Adrenal gland (tissue), 12 donors: ENCODE results near the gene MAD1L1. TPM values are rescaled to one million over a fixed set of nuclear protein-coding genes. Genes with fewer than 3 reads are reported as not detected.
A peak's percentile ranks its signal among the peaks of the same experiment; 100 is the strongest.

Experiments used
- DNase-seq, 7 donors: peaks; one replicate each; pipeline ENCODE4 v3.0.0-alpha.2; 2019 to 2020
- H3K27ac ChIP-seq, 5 donors: fragments of 200-600 bp; sonication (generic) in 4 of 5; 1 replicate in 3 of 5; 2 replicates in 2 of 5; pipeline versions ENCODE4 v1.5.1 to v1.8.0; 2016 to 2020; ENCODE audit warnings: mild to moderate bottlenecking in 1 of 5
- H3K27me3 ChIP-seq: fragments of 200-600 bp; 2 replicates; pipeline ENCODE4 v1.8.0; 2021
- H3K36me3 ChIP-seq, 2 donors: fragments of 200-600 bp; replicated peaks in 1 of 2; 1 replicate in 1 of 2; 2 replicates in 1 of 2; pipeline versions ENCODE4 v1.5.1 to v1.8.0; 2018 to 2022
- H3K4me1 ChIP-seq, 2 donors: fragments of 200-600 bp; replicated peaks in 1 of 2; 1 replicate in 1 of 2; 2 replicates in 1 of 2; pipeline versions ENCODE4 v1.5.1 to v1.8.0; 2018 to 2021
- H3K4me3 ChIP-seq, 4 donors: fragments of 200-600 bp; sonication (generic) in 3 of 4; one replicate each; pipeline ENCODE4 v1.5.1; 2016 to 2018
- H3K9me3 ChIP-seq, 3 donors: fragments of 200-600 bp; sonication (generic) in 1 of 3; replicated peaks in 1 of 3; 1 replicate in 2 of 3; 2 replicates in 1 of 3; pipeline versions ENCODE4 v1.5.1 to v1.8.0; 2016 to 2021
- POLR2A ChIP-seq, 2 donors: fragments of 450-650 bp; IDR thresholded peaks; one replicate each; pipeline ENCODE4 v1.6.1; 2017; ENCODE audit warnings: antibody characterized with exemption in 2 of 2, mild to moderate bottlenecking in 2 of 2, moderate library complexity in 1 of 2
- WGBS, 4 donors: extraction: QIAGEN DNeasy Blood & Tissue Kit in 2 of 4; methylation state at CpG; one replicate each; pipeline versions ENCODE4 v1.1.5 to v1.1.7; 2013 to 2017; 5-methylcytosine and 5-hydroxymethylcytosine counted together
- intact Hi-C, 2 donors: fragments of 100-400 bp; cut with DNase I; formaldehyde crosslinking; loops; one replicate each; pipeline versions ENCODE4 v1.14.1 to v1.15.0; 2022 to 2023
- polyA plus RNA-seq, 3 donors: library from polyadenylated mRNA; stranded (reverse); fragments of 200-250 nt in 2 of 3; fragments of 350-450 nt in 1 of 3; fragmentation: Illumina TruSeq in 1 of 3; extraction: RNeasy Lipid Tissue Mini Kit (QIAGEN cat#74804) in 1 of 3; gene quantifications; one replicate each; pipeline ENCODE4 v1.2.3, GENCODE V29; 2013 to 2014
- total RNA-seq, 9 donors: library from RNA; depleted of rRNA in 4 of 9; stranded (reverse); fragments of >200 nt in 4 of 9; fragments of 120-200 nt in 1 of 9; fragmentation: NEBNext Ultra II Directional in 1 of 9; extraction: Animal tissue kit (Norgen Biotek cat#: 25700) in 1 of 9; gene quantifications; one replicate each; pipeline versions ENCODE4 v1.1.0 to v1.2.4, GENCODE V29; 2013 to 2023
- TF ChIP-seq, protein P1 (sequence below), 6 experiments: fragments of 450-650 bp in 4 of 6; fragments of 200-600 bp in 2 of 6; sonication (generic) in 1 of 6; IDR thresholded peaks; 1 replicate in 5 of 6; 2 replicates in 1 of 6; pipeline versions ENCODE4 v1.5.1 to v1.8.0; 2016 to 2021; ENCODE audit warnings: antibody characterized with exemption in 6 of 6, mild to moderate bottlenecking in 2 of 6, moderate library complexity in 1 of 6
- donor health status: healthy with polysubstance abuse.
- donor health status: Bipolar disorder and iron deficiency.
- donor health status: DM: yes; HTN: yes; CAD: no.
- donor health status: DM: no; HTN: no; CAD: no.
- donor health status: DM: no; HTN: no; CAD: no.
- donor health status: DM: yes; HTN: yes; CAD: no.

MAD1L1 gene
- total and polyA plus RNA-seq, 12 donors, result 6.7 to 87.7 (median 28.9) TPM

DNA sequence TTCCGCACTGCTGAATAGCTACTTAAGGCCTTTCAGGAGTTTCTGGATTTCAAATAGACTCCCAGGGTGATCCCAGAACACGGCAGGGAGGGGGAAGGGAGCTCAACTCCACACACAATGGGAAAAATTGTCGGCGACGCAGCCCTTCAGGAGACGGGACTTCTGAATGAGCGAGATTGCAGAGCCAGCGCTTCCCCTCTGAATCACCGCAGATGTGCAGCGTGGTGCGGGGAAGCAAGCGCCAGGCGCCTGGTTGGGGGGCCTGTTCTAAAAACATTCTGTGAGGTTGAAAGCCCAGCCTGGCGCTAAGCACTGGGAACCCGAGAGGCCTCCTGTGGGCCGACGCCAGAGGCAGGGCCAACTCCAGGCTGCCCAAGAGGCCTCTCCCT lies 163.3 kb downstream of the MAD1L1 start:
- intact Hi-C loops, result no loop called here
- H3K4me3 ChIP-seq, result no peak overlapping the region
- no peaks in the 10 kb centered on the region for H3K9me3 ChIP-seq
- TF ChIP-seq, protein P1, sequence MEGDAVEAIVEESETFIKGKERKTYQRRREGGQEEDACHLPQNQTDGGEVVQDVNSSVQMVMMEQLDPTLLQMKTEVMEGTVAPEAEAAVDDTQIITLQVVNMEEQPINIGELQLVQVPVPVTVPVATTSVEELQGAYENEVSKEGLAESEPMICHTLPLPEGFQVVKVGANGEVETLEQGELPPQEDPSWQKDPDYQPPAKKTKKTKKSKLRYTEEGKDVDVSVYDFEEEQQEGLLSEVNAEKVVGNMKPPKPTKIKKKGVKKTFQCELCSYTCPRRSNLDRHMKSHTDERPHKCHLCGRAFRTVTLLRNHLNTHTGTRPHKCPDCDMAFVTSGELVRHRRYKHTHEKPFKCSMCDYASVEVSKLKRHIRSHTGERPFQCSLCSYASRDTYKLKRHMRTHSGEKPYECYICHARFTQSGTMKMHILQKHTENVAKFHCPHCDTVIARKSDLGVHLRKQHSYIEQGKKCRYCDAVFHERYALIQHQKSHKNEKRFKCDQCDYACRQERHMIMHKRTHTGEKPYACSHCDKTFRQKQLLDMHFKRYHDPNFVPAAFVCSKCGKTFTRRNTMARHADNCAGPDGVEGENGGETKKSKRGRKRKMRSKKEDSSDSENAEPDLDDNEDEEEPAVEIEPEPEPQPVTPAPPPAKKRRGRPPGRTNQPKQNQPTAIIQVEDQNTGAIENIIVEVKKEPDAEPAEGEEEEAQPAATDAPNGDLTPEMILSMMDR (IDR thresholded peaks at IDR 0.05), result no peak
- TF ChIP-seq POLR2A (IDR thresholded peaks at IDR 0.05), result no peak
- H3K4me1 ChIP-seq, result no peaks in the 10 kb centered on the region
- no peaks in the 10 kb centered on the region for H3K27me3 ChIP-seq
- H3K36me3 ChIP-seq, result no peaks in the 10 kb centered on the region
- no peak for DNase-seq
- WGBS, 4 donors, result 90 to 93% (median 91%) methylated on average over 17 of the region's 17 CpGs
- H3K27ac ChIP-seq, result no peak overlapping the region

DNA sequence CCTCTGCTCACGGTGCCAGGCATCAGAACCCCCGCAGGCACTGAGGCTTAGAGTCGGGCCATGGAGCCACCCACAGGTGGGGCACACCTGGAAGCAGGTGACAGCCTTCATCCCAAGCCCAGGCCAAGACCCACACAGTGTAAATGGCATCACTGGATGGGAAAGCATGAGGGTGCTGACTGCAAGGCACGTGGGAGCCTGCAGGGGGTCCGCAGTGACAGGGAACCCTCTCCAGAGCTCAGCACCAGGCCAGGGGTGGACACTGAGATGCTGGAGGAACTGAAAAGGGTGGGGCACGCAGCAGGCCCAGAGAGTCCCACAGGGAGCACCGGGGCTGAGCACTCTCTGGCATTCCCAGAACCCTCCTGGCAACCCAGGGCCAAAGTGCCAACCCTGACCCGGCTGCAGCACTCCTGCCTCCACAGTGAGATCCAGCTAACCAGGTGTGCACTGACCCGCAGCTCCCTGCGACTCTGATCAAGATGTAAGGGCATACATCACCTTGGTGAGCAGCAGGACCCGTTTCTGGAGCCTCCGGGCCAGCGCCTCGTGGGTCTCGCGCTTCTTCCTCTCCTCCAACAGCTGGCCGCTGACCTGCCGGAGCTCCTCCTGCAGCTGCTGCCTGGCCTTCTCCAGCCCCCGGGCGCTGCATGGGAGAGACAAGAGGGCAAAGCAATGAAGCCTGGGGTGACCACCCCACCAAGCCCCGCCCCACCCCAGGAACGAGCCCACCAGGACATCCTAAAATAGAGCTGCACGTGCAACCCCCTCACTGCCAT lies 163.9 kb downstream of the MAD1L1 start:
- H3K4me1 ChIP-seq, result no peaks in the 10 kb centered on the region
- H3K4me3 ChIP-seq, result no peak overlapping the region
- no peak for DNase-seq
- TF ChIP-seq, protein P1 (IDR thresholded peaks at IDR 0.05), result no peak
- TF ChIP-seq POLR2A (IDR thresholded peaks at IDR 0.05), result no peak
- no peaks in the 10 kb centered on the region for H3K36me3 ChIP-seq
- WGBS, 4 donors, result 86 to 90% (median 87%) methylated on average over 10 to 23 of the region's 23 CpGs
- no peaks in the 10 kb centered on the region for H3K9me3 ChIP-seq
- no peaks in the 10 kb centered on the region for H3K27me3 ChIP-seq
- intact Hi-C loops, result no loop called here
- H3K27ac ChIP-seq, result no peak overlapping the region

DNA sequence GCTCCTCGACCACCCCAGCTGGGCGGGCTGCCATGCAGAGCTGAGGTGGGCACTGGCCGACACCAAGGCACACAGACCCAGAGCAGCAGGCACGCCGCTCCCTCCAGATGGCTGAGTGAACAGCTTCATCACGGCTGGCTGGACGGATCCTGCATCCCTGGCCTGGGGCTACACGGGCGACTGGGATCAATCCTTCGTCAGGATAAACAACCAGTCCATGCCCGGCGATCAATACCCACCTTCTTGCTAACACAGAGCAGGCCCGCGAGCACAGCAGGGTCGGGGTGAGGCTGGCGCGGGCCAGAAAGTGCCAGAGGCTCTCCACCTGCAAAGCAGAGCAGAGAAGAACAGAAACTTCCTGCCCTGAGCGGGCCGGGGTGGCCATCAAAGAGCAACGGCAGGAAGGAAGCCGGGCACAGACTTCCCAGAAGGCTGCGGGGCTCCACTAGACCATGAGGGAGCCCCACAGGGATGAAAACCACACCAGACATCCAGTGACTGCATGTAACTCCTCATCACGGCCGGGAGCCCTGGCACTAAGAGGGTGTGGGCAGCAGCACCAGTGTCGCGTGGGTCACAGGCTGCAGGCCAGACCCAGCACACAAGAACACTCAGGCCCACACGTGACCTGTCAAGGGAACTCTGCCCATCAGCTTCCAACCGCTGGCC lies 166.4 kb downstream of the MAD1L1 start:
- H3K4me1 ChIP-seq, result no peaks in the 10 kb centered on the region
- TF ChIP-seq, protein P1 (IDR thresholded peaks at IDR 0.05), result no peak
- TF ChIP-seq POLR2A (IDR thresholded peaks at IDR 0.05), result no peak
- H3K9me3 ChIP-seq, result no peaks in the 10 kb centered on the region
- no peaks in the 10 kb centered on the region for H3K36me3 ChIP-seq
- WGBS, 4 donors, result 81 to 91% (median 87%) methylated on average over 7 to 28 of the region's 28 CpGs
- H3K27me3 ChIP-seq, result no peaks in the 10 kb centered on the region
- H3K4me3 ChIP-seq, result no peak overlapping the region
- peak overlapping the region in 1 of 5 donors; percentile 34 for H3K27ac ChIP-seq
- intact Hi-C loops, result no loop called here
- DNase-seq, result peak in 1 of 7 donors; percentile 58

DNA sequence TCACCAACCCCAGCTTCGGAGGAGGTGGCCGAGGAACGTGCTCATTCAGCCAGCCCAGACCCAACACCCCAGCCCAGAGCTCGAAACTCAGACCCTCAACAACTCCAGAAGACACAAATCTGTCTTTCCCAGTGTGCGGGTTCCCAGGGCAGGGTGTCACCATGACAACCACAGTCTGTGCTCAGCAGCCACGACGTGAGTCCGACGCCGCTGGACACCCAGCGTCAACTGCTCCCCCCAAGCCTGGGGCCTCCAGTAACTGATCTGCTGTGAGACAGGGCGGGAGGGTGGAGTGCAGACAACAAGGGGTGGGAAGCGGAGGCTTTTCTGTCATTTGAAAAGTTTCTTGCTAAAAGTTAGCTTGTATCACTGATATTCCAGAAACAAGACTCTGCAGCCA lies 167.2 kb downstream of the MAD1L1 start:
- no peaks in the 10 kb centered on the region for H3K27me3 ChIP-seq
- DNase-seq, result peak in 1 of 7 donors; percentile 60
- no peak overlapping the region for H3K27ac ChIP-seq
- WGBS, 4 donors, result 89 to 98% (median 93%) methylated on average over 13 of the region's 13 CpGs
- TF ChIP-seq POLR2A (IDR thresholded peaks at IDR 0.05), result no peak
- TF ChIP-seq, protein P1 (IDR thresholded peaks at IDR 0.05), result no peak
- intact Hi-C loops, result no loop called here
- no peak overlapping the region for H3K4me3 ChIP-seq
- H3K36me3 ChIP-seq, result no peaks in the 10 kb centered on the region
- H3K4me1 ChIP-seq, result no peaks in the 10 kb centered on the region
- no peaks in the 10 kb centered on the region for H3K9me3 ChIP-seq
